Erythroblast (primary cell): ENCODE results near the gene CDH13.

ENCODE experiments used
- DNase-seq, 2 experiments: peaks; one replicate each; lab custom pipeline; 2025; lab: John Stamatoyannopoulos, UW
- GATA1 ChIP-seq: IDR thresholded peaks from 2 replicates; pipeline ENCODE4 v1.6.1; 2011; ENCODE audit warnings: low read depth, mild to moderate bottlenecking, control low read depth, low read length, moderate library complexity
- POLR2A ChIP-seq: IDR thresholded peaks from 2 replicates; pipeline ENCODE4 v1.6.1; 2011; ENCODE audit warnings: mild to moderate bottlenecking, low read length

Gene CDH13

DNA sequence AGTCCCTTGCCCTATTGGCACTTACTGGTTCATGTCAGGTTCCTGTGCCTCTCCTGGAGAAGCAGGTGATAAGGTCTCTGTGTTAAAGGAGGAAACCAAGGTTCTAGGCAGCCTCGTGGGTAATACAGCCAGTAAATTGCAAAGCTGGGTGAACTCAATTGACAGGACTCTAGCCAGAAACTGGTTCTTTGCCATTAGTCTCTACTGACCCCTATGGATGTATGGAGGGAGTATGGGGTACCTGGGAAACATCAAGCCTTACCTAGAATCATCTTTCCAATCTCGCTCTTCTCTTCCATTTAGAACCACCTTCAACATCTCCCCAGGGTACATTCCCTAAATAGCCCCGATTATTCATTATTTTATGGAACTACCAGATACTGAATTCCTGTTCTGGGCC, 169.3 kb downstream of the CDH13 start:
- TF ChIP-seq POLR2A (no peak), GATA1 (no peak)

DNA sequence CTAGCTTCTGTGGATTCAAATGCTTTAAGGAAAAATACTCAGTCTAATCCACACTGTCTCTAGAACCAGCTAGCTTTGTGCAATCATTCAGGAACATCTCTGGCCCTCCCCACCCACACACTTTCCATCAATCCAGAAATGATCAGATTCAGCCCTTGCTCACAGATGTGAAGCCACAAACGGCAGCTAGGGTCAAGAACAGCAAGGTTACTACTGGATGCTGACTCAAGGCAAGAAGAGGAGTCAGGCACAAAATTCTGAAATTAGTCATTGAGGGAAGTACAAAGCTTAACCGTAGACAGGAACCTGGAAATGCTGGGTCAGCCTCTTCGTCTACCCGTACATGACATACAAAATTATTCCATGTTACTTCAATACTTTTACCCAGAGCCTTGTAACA, 174.6 kb downstream of the CDH13 start:
- no peak for DNase-seq
- no peak for TF ChIP-seq POLR2A
- no peak for TF ChIP-seq GATA1

More for the DNA sequence above, 169.3 kb downstream of the CDH13 start:
- DNase-seq, result no peak

DNA sequence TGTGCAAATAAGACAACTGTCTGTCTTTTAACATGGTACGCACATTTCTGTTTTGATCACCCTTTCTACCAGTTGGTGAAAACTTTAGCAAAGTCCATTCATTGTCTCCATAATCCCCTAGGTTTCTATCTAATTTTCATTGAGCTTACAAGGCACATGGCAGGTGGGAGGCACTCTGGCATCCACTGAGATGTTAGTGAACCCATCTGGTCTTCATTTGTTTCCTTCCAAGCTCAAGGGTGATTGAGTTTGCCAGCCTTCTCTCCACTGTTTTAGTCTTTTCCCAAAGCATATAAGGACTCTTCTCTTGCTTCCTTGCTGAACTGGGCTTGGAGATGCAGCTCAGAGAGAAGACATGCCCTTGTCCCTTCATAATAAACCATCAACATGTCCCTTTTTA, 179.1 kb downstream of the CDH13 start:
- no peak for TF ChIP-seq GATA1
- TF ChIP-seq POLR2A, result no peak
- no peak for DNase-seq

DNA sequence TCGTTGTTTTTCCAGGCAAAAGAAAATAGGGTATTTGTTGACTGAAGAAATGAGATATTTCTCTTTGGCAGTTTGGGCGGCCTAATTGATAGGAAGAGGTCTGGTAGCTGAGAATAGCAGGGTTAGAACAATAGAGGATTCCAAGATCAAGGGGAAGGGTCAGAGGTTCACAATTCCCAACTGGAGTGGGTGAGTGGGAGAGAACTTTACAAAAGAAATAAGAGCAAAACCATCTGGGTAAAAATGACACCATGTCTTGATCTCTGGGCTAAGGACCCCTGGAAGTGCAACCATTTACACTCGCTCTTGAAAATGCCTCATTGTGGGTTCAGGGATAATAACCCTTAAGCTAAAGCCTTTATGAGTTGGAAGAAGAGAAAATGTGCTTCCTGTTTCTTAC, 180.5 kb downstream of the CDH13 start:
- TF ChIP-seq POLR2A (no peak), GATA1 (no peak)
- DNase-seq, result no peak

DNA sequence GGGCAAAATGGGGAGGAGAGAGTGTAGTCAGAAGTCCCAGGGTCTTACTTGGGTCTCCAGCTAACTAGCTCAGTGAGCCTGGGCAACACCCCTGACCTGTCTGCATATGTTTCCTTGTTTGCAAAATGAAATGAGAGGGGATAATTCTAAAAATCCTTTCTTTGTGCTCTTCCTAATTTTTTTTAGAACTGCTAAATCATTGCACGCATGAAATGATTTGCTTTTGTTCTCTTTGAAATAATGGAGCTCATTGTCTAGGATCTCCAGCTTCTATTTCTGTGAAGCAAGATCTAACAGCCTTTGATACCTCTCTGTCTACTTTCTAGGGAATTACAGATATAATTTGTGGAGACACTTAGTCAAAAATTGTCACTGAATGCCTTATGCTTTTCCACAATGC, 181.3 kb downstream of the CDH13 start:
- no peak for DNase-seq
- no peak for TF ChIP-seq POLR2A
- no peak for TF ChIP-seq GATA1

DNA sequence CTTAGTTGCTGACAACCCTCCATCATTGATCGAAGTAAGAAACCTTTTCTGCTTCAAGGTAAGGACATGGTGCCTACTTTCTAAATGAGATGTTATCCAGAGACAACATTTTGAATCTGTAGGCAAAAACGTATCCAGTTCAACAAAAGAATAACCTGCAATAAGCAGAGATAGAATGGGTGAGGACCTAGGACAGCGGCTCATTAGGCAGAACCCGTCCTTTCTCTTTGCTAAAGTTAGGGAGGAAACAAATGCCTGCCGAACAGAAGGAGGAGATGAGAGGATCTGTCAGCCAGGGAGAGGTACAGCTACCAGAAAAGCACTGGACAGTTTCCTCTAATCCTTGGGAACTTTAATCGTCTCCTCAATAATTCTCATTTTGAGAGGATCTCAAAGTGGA, 183.3 kb downstream of the CDH13 start:
- TF ChIP-seq GATA1 (no peak), POLR2A (no peak)
- no peak for DNase-seq

DNA sequence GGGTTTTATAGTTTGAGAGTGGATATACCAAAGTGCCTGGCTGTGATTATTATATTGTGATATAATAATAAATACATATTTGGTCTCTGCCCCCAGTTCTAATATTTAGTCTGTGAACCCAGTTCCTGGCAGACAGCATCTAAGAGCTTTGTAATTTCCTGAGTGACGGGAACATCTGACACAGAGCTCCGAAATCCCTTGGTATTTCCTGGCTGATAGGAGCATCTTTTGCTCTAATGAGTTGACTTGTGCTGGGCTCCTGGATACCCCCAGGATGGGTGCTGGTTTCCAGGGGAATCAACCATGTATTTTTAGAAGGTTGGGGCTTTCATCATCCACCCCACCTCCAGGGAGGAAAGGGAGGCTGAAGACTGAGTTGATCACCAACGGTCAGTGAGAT, 187.3 kb downstream of the CDH13 start:
- TF ChIP-seq POLR2A, result no peak
- no peak for TF ChIP-seq GATA1
- DNase-seq, result no peak

DNA sequence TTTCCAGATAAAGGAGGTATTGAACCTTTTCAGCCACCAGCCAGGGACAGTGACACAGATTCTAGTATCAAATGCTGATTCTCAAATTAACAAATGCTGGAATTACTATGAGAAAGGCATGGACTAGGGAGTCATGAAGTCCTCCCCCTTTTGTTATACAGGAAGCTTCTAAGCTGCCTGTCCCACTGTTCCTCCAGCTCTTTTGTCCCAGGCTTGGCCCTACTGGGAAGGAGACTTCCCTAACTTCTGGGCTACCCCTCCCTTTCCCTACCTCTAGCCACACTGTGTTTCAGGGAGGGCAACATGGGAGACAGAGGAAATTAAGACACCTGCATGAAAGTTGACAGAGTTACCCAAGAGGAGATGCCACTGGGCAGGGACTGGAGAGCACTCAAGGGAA, 192.5 kb downstream of the CDH13 start:
- no peak for TF ChIP-seq GATA1
- DNase-seq, result no peak

DNA sequence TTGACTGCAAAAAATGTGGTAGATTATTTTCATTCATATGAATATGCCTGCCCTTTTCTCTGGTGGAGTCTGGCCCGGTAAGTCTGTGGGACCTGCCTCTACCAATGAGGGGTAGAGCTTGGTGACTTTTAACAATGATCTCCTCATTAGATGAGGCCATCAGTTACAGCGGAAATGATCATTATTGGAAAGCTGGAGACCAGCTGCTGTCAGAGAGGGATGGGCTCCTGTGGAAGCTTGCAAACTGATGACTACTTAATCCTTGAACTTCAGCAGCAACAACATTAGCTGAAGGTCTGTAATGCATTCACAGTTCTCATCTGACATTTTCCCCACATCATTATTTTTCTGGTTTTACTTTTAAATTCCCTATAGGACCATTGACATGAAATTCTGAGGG, 194.1 kb downstream of the CDH13 start:
- DNase-seq, result no peak
- TF ChIP-seq GATA1, result no peak
- no peak for TF ChIP-seq POLR2A

DNA sequence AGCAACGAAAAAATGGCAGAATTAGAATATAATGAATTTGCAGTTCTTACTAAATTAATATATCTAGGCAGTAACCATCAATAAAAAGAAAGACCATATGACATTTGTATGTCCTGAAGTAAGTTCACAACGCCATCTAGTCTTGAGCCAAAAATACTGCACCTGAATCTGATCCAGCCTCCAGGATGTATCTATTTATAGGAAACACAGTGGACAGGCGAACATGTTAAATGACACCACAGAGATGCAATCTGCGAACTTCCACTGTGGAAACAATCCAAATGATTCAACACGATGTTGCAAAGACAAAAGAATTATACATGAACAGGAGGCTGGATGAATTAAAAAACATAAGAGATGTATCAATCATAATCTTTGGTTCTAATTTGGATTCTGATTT, 197.6 kb downstream of the CDH13 start:
- DNase-seq, result no peak
- TF ChIP-seq POLR2A (no peak), GATA1 (no peak)

DNA sequence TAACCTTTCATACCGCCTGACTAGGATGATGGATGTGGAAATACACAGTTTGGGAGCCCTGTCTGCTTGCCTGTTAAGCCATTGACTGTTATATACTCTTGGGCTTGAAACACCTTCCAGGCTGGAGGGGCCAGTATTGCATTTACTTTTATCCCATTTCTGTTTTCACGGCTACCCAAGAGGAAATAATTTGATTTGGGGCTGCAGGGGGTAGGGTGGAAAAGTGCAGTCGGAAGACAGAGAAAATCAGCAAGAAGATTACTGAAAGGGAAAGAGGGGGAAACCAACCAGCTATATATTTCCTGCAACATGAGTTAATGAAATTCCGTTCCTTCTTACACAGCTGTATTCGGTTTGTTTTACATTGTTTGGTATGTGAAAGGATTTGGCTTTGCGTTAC, 202.5 kb downstream of the CDH13 start:
- TF ChIP-seq POLR2A (no peak), GATA1 (no peak)

DNA sequence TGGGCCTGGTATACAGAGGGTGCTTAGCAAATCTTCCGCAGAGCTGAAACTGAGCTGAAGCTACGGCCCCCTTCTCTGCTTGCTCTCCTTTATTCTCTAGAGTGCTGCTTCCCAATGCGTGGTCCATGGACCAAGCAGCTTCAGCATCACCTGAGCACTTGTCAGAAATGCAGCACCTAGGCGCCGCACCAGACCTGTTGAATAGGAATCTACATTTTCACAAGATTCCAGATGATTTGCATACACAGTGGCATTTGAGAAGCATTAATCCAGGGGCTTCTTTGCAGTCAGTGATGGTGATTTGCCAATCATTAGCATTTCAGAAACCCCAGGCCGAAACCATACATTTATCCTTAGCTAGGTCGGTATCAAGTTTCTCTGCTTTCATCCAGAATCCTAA, 204.2 kb downstream of the CDH13 start:
- TF ChIP-seq GATA1 (no peak), POLR2A (no peak)
- no peak for DNase-seq

More for the DNA sequence above, 202.5 kb downstream of the CDH13 start:
- DNase-seq, result no peak

DNA sequence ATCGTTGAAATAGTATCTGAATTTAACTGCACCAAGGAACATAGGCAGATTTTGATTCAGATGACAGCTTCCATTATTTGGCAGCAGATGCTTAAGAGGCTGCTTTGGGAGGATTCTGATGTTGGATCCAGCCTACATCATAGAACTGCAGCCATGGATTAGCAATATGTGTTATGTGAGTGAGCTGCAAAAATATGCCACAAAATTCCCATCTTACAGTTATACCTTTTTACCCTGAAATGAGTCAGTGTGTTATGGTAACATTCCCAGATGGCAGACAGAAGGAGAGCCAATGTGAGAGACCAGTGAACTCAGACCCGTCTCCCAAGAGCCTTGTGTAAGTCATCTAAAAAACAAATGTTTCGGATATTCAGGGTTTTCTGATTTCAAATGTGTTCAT, 206.1 kb downstream of the CDH13 start:
- no peak for TF ChIP-seq POLR2A
- no peak for TF ChIP-seq GATA1
- DNase-seq, result no peak

DNA sequence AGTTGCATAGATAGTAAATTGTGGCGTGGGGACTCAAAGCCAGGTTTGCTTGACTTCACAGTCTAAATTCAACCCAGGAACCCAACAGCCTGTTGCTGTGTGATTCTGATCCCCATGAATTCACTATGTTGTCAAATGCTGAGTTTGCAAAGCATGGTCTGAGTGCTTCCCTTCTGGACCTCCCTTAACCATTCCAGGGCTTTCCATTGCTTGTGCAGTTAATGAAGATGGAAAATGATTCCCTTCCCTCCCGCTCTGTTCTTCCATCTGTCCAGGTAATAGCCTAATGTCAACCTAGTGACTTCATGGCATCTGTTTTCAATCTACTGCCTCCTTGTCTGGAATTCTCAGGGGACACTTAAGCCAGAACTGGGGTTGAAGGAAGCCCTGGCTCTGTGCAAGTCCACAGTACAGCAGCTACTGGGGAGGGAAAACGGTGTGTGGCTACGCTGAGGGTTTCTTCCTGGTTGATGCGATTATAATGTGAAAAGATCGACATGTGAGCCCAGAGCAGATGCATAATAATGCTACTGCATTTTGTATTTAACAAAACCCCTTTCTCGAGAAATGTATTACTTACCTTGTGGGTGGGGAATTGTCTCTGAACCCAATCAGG, 206.7 kb downstream of the CDH13 start:
- TF ChIP-seq GATA1 (no peak), POLR2A (no peak)
- no peak for DNase-seq

DNA sequence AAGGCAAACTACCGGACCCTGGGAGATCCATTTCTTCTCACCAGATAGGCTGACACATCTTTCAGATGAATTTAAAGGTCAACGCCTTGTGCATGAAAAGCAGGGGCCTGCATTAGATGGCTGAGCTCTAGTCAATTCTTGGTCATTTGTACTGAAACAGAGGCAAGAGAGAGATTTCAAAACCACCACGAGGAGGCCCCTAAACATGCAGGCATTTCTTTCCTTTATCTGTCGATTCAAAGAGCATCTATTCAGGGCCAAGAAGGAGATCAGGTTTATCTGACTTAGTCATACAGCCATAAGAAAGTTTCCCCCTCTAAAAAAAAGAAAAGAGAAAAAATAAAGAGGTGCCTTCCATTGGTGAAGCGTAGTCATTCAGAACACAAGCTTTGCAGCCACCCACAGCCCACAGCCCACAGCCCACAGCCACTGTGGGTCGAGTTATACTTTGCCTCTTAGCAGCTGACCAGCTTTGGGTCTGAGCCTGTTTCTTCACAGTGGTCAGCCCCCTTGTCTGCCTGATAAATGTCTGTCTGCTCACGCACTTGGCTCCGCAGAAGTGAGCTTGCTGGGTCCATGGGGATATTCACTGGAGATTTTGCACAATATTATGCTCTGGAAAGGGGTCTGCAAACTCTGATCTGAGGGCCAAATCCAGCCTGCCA, 207.5 kb downstream of the CDH13 start:
- no peak for DNase-seq
- TF ChIP-seq GATA1 (no peak), POLR2A (no peak)
